ENCODE measurements around the gene CORIN.

CORIN gene

DNA sequence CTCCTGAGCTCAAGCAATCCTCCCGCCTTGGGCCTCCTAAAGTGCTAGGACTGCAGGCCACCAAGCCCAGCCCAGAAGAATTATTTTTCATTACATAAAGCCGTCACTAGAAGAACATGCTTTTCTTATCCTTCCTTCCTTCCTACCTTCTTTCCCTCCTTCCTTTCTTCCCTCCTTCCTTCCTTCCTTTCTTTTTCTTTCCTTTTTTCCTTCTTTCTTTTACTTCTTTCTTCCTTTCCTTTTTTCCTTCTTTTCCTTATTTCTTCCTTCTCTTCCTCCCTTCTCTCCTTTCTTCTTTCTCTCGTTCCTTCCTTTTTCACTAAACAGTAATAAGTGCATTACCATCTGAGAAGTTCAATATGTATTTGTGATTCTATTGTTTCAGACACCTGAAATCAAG is 231.4 kb downstream of the CORIN start:
- H2AFZ ChIP-seq (ENCODE audit: low read length): no peak overlapping the region
- H3K27me3 ChIP-seq (replicated peaks; ENCODE audit: insufficient read depth, low read length): no peaks in the 10 kb centered on the region
- H3K4me1 ChIP-seq (ENCODE audit: low read length): no peaks in the 10 kb centered on the region
- no peaks in the 10 kb centered on the region for H4K20me1 ChIP-seq (ENCODE audit: insufficient read depth, low read length)
- H3K36me3 ChIP-seq (replicated peaks; ENCODE audit: insufficient read depth, low read length): no peaks in the 10 kb centered on the region
- no peaks in the 10 kb centered on the region for H3K79me2 ChIP-seq (ENCODE audit: low read length)
- no peaks in the 10 kb centered on the region for H3K9me3 ChIP-seq (replicated peaks; ENCODE audit: insufficient read depth, low read length)
- no peaks in the 10 kb centered on the region for H3K9me2 ChIP-seq (replicated peaks; ENCODE audit: insufficient read depth, low read length)
- TF ChIP-seq EZH2phosphoT487 (IDR thresholded peaks at IDR 0.05; ENCODE audit: low read length) (no peak), EZH2 (optimal IDR thresholded peaks at IDR 0.05; ENCODE audit: low read depth, low read length) (no peak)
- TF ChIP-seq, protein P1, sequence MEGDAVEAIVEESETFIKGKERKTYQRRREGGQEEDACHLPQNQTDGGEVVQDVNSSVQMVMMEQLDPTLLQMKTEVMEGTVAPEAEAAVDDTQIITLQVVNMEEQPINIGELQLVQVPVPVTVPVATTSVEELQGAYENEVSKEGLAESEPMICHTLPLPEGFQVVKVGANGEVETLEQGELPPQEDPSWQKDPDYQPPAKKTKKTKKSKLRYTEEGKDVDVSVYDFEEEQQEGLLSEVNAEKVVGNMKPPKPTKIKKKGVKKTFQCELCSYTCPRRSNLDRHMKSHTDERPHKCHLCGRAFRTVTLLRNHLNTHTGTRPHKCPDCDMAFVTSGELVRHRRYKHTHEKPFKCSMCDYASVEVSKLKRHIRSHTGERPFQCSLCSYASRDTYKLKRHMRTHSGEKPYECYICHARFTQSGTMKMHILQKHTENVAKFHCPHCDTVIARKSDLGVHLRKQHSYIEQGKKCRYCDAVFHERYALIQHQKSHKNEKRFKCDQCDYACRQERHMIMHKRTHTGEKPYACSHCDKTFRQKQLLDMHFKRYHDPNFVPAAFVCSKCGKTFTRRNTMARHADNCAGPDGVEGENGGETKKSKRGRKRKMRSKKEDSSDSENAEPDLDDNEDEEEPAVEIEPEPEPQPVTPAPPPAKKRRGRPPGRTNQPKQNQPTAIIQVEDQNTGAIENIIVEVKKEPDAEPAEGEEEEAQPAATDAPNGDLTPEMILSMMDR (IDR thresholded peaks at IDR 0.05; ENCODE audit: low read length): no peak
- no peak for DNase-seq
- no peaks in the 10 kb centered on the region for H3F3A ChIP-seq (ENCODE audit: insufficient read depth, low read length)
- no peak overlapping the region for H3K27ac ChIP-seq (ENCODE audit: low read length)
- H3K9ac ChIP-seq (ENCODE audit: low read length): no peak overlapping the region
- no peak overlapping the region for H3K4me2 ChIP-seq (ENCODE audit: low read depth, low read length)
- H3K4me3 ChIP-seq (ENCODE audit: low read length): no peak overlapping the region

DNA sequence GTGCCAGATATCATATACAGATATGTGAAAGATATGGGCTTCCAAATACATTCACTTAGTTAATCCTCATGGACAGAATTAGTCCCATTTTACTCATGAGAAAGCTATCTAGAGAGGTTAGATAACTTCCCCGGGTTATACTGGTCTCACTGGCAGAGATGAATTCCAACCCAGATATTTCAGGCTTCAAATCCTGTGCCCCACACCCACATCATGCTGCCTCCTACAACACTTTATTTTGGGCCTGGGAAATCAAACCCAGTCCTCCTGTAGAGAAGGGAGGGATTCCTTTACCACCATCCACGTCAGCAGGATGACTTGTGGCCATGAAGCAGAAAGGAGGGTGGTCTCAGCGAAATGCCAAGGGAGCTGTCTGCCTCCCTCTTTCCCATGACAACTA is 239.0 kb downstream of the CORIN start:
- Histone ChIP-seq H3K4me3 (ENCODE audit: low read length) (no peak overlapping the region), H3K4me1 (ENCODE audit: low read length) (no peaks in the 10 kb centered on the region), H3F3A (ENCODE audit: insufficient read depth, low read length) (no peaks in the 10 kb centered on the region), H2AFZ (ENCODE audit: low read length) (no peak overlapping the region), H3K4me2 (ENCODE audit: low read depth, low read length) (no peak overlapping the region), H3K27me3 (replicated peaks; ENCODE audit: insufficient read depth, low read length) (no peaks in the 10 kb centered on the region), H3K9me2 (replicated peaks; ENCODE audit: insufficient read depth, low read length) (no peaks in the 10 kb centered on the region), H3K36me3 (replicated peaks; ENCODE audit: insufficient read depth, low read length) (no peaks in the 10 kb centered on the region), H4K20me1 (ENCODE audit: insufficient read depth, low read length) (no peaks in the 10 kb centered on the region), H3K9ac (ENCODE audit: low read length) (no peak overlapping the region), H3K27ac (ENCODE audit: low read length) (no peak overlapping the region), H3K9me3 (replicated peaks; ENCODE audit: insufficient read depth, low read length) (no peaks in the 10 kb centered on the region), H3K79me2 (ENCODE audit: low read length) (no peaks in the 10 kb centered on the region)
- no peak for DNase-seq
- no peak for TF ChIP-seq EZH2phosphoT487 (IDR thresholded peaks at IDR 0.05; ENCODE audit: low read length)
- TF ChIP-seq EZH2 (optimal IDR thresholded peaks at IDR 0.05; ENCODE audit: low read depth, low read length): no peak
- TF ChIP-seq, protein P1 (IDR thresholded peaks at IDR 0.05; ENCODE audit: low read length): no peak

DNA sequence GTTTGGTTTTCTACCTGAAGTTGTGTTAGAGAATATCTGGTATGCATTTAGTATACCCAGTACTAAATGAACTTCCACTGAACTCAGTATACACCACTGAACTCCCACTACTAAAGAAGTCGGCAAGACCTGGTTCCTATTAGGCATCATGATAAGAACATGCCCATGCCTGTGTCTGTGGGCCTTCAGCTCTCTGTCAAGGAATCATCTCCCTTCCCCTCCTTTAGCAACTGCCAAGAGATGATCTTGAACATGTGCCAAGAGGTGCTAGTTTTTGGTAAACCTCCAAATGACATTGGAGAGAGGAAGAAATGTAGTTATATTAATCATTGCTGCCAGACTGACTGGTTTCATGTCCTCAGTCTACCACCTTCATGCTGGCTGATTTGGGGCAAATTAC is 239.5 kb downstream of the CORIN start:
- no peaks in the 10 kb centered on the region for H3K9me3 ChIP-seq (replicated peaks; ENCODE audit: insufficient read depth, low read length)
- no peaks in the 10 kb centered on the region for H3K4me1 ChIP-seq (ENCODE audit: low read length)
- no peaks in the 10 kb centered on the region for H3K27me3 ChIP-seq (replicated peaks; ENCODE audit: insufficient read depth, low read length)
- no peaks in the 10 kb centered on the region for H4K20me1 ChIP-seq (ENCODE audit: insufficient read depth, low read length)
- TF ChIP-seq, protein P1 (IDR thresholded peaks at IDR 0.05; ENCODE audit: low read length): no peak
- TF ChIP-seq EZH2 (optimal IDR thresholded peaks at IDR 0.05; ENCODE audit: low read depth, low read length): no peak
- H3F3A ChIP-seq (ENCODE audit: insufficient read depth, low read length): no peaks in the 10 kb centered on the region
- H2AFZ ChIP-seq (ENCODE audit: low read length): no peak overlapping the region
- H3K4me2 ChIP-seq (ENCODE audit: low read depth, low read length): no peak overlapping the region
- H3K4me3 ChIP-seq (ENCODE audit: low read length): no peak overlapping the region
- H3K36me3 ChIP-seq (replicated peaks; ENCODE audit: insufficient read depth, low read length): no peaks in the 10 kb centered on the region
- DNase-seq: no peak
- H3K79me2 ChIP-seq (ENCODE audit: low read length): no peaks in the 10 kb centered on the region
- no peak overlapping the region for H3K27ac ChIP-seq (ENCODE audit: low read length)
- no peaks in the 10 kb centered on the region for H3K9me2 ChIP-seq (replicated peaks; ENCODE audit: insufficient read depth, low read length)
- H3K9ac ChIP-seq (ENCODE audit: low read length): no peak overlapping the region

Measured in MM.1S (cell line).